ENCODE data around the gene MEIOB. TPM values are rescaled to one million over a fixed set of nuclear protein-coding genes. Genes with fewer than 3 reads are reported as not detected.

Gene MEIOB
- total RNA-seq, 1 donor from 2014 or later: 0.26 TPM

DNA sequence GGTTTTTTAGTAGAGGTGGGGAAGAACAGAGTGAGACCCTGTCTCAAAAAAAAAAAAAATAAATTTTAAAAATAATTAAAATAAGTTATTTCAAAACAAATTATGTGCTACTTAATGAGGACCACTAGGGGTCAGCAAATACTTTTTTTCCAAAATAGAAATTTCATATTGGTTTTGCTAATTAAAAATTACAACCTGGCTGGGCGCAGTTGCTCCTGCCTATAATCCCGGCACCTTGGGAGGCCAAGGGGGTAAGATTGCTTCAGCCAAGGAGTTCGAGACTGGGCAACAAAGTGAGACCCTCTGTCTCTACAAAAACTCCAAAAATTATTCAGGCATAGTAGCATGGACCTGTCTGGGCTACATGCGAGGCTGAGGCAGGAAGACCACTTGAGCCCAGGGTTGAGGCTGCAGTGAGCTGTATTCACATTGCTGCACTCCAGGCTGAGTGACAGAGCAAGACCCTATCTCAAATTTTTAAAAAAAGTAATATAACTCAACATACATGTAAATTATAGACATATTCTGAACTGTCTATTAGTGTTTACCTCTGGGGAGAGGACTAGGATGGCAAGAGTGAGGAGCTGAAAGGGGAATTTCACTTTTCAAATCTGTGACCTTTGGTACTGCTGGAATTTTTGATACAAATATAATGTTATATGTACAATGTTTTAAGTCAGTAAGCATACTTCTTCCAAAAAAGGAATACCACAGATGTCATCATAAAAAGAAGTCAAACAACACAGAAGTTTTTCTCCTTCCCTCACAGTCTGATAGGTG lies 8.1 kb downstream of the MEIOB start:
- Histone ChIP-seq H3K27me3 (ENCODE audit: control insufficient read depth, insufficient read depth, low read length) (peaks cover 7% of the 10 kb centered on the region), H3K4me3 (ENCODE audit: low read depth, low read length) (no peak overlapping the region), H3K36me3 (ENCODE audit: control insufficient read depth, insufficient read depth, low read length) (no peaks in the 10 kb centered on the region)
- TF ChIP-seq, protein P1, sequence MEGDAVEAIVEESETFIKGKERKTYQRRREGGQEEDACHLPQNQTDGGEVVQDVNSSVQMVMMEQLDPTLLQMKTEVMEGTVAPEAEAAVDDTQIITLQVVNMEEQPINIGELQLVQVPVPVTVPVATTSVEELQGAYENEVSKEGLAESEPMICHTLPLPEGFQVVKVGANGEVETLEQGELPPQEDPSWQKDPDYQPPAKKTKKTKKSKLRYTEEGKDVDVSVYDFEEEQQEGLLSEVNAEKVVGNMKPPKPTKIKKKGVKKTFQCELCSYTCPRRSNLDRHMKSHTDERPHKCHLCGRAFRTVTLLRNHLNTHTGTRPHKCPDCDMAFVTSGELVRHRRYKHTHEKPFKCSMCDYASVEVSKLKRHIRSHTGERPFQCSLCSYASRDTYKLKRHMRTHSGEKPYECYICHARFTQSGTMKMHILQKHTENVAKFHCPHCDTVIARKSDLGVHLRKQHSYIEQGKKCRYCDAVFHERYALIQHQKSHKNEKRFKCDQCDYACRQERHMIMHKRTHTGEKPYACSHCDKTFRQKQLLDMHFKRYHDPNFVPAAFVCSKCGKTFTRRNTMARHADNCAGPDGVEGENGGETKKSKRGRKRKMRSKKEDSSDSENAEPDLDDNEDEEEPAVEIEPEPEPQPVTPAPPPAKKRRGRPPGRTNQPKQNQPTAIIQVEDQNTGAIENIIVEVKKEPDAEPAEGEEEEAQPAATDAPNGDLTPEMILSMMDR (IDR thresholded peaks at IDR 0.05; ENCODE audit: insufficient read depth, low read length, severe bottlenecking): peak; percentile 22
- FAIRE-seq (no peak), DNase-seq (ENCODE audit: low read depth) (peak; percentile 36)

DNA sequence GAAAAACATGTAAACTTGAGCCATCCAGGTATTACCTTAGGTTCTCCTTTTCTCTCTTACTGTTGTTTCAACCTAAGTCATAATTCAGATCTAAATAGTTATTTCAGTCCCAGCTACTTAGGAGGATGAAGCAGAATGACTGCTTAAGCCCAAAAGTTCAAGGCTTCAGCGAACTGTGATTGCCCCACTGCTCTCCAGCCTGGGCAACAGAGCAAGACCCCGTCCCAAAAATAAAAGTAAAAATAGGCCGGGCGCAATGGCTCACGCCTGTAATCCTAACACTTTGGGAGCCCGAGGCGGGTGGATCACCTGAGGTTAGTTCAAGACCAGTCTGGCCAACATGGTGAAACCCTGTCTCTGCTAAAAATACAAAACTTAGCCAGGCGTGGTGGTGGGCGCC lies 9.6 kb downstream of the MEIOB start:
- Histone ChIP-seq H3K27me3 (ENCODE audit: control insufficient read depth, insufficient read depth, low read length) (peaks cover 14% of the 10 kb centered on the region), H3K4me3 (ENCODE audit: low read depth, low read length) (no peak overlapping the region), H3K36me3 (ENCODE audit: control insufficient read depth, insufficient read depth, low read length) (no peaks in the 10 kb centered on the region)
- DNase-seq (ENCODE audit: low read depth) (no peak), FAIRE-seq (no peak)
- TF ChIP-seq, protein P1 (IDR thresholded peaks at IDR 0.05; ENCODE audit: insufficient read depth, low read length, severe bottlenecking): no peak

DNA sequence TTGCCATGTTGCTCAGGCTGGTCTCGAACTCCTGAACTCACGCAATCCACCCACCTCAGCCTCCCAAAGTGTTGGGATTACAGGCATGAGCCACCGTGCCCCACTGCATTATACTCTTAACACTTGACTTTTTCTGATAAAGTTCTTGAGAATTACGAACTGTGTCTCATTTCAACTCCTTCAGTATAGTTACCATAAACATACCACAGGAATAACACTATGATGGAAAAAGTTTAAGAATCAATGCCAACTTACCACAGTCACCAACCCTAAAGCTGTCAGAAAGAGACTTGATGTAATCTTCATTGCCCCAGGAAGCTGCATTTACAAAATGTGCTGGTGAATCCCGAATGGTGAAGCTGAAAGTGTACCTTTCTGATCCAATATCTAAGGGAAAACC lies 10.2 kb downstream of the MEIOB start:
- H3K27me3 ChIP-seq (ENCODE audit: control insufficient read depth, insufficient read depth, low read length): peaks cover 17% of the 10 kb centered on the region
- no peak overlapping the region for H3K4me3 ChIP-seq (ENCODE audit: low read depth, low read length)
- TF ChIP-seq, protein P1 (IDR thresholded peaks at IDR 0.05; ENCODE audit: insufficient read depth, low read length, severe bottlenecking): no peak
- no peak for DNase-seq (ENCODE audit: low read depth)
- FAIRE-seq: no peak
- H3K36me3 ChIP-seq (ENCODE audit: control insufficient read depth, insufficient read depth, low read length): no peaks in the 10 kb centered on the region

DNA sequence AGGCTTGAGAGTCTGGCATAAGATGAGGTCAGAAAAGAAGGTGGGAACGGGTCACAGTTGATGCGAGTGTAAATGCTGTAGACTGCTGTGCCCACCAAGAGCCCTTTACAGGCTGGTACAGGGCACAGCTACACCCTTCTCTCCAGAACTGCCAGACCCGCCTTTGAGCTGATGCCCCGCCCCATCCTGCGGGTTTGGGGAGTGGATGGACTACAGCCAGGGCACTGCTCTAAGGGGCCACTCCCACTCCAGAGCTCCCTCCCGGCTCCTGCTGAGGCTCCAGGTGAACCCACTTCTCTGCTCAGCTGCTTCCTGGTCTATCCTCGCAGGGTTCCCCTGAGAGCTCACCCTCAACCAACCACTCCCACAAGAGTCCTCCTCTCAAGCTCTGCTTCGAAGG lies 12.3 kb downstream of the MEIOB start:
- Histone ChIP-seq H3K36me3 (ENCODE audit: control insufficient read depth, insufficient read depth, low read length) (no peaks in the 10 kb centered on the region), H3K27me3 (ENCODE audit: control insufficient read depth, insufficient read depth, low read length) (peaks cover 17% of the 10 kb centered on the region), H3K4me3 (ENCODE audit: low read depth, low read length) (no peak overlapping the region)
- DNase-seq (ENCODE audit: low read depth) (no peak), FAIRE-seq (no peak)
- TF ChIP-seq, protein P1 (IDR thresholded peaks at IDR 0.05; ENCODE audit: insufficient read depth, low read length, severe bottlenecking): no peak

DNA sequence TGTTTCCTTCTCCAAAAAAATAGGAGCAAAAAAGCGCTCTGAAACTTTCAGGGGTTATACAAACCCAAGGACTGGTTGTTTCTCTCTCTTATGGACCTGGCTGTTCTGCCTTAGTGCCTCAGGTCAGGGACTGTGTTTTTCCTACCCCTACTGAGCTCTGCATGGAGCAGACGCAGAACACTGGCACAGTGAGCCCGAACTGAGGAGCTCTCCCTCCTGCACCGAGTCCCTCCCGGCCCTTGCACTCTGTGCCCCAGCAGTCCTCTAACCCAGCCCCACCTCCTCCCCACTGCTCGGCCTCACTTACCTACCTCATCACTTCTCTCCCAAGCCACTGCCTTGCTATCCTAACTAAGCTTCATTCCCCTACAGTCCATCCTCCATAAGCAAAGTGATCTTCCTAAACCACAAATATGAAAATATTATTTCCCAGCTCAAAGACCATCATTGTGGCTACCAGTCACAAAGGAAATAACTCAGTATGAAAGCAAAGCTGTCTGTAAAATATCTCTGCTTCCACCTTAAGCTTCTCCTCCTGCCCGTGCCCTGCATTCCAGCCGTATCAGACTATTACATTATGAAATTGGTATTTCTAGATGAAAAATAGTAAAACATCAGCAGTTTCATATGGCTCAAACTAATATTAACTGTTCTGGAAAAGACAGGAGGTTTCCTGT lies 13.6 kb downstream of the MEIOB start:
- H3K36me3 ChIP-seq (ENCODE audit: control insufficient read depth, insufficient read depth, low read length): no peaks in the 10 kb centered on the region
- DNase-seq (ENCODE audit: low read depth) (no peak), FAIRE-seq (no peak)
- no peak overlapping the region for H3K4me3 ChIP-seq (ENCODE audit: low read depth, low read length)
- H3K27me3 ChIP-seq (ENCODE audit: control insufficient read depth, insufficient read depth, low read length): peaks cover 18% of the 10 kb centered on the region
- TF ChIP-seq, protein P1 (IDR thresholded peaks at IDR 0.05; ENCODE audit: insufficient read depth, low read length, severe bottlenecking): no peak
